ENCODE measurements around the gene SRRM4.

SRRM4 gene

DNA sequence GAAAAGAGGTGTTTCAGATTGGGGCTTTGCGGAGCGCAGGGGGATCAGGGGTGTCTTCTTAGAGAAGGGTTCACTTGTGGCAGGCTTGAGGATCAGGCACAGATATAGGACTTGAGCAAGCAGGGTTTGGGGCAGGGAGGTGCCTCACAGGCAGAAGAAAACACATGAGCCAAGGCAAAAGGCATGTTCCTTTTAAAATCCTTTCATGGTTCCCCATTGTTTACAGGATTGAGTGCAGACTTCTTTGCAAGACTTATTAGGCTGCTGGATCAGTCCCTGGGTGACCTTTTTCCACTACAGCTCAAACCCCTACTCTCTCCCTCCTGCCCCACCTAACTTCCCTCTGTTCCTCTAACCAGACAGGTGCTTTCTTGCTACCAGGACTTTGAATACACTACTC, 217.1 kb downstream of the SRRM4 start:
- Mint-ChIP-seq H3K9me3 (peaks cover 6% of the 10 kb centered on the region), H3K27me3 (no peaks in the 10 kb centered on the region), H3K4me1 (ENCODE audit: low read depth) (no peaks in the 10 kb centered on the region), H3K36me3 (ENCODE audit: low read depth) (no peaks in the 10 kb centered on the region), H3K27ac (no peak overlapping the region), H3K4me3 (no peak overlapping the region)

- Mint-ChIP-seq H3K27me3 (no peaks in the 10 kb centered on the region), H3K9me3 (no peaks in the 10 kb centered on the region), H3K4me3 (no peak overlapping the region), H3K36me3 (ENCODE audit: low read depth) (no peaks in the 10 kb centered on the region), H3K4me1 (ENCODE audit: low read depth) (no peaks in the 10 kb centered on the region), H3K27ac (no peak overlapping the region)
Observed at GRCh38 chr12:119200601-119201000, 219.3 kb downstream of the SRRM4 start.

DNA sequence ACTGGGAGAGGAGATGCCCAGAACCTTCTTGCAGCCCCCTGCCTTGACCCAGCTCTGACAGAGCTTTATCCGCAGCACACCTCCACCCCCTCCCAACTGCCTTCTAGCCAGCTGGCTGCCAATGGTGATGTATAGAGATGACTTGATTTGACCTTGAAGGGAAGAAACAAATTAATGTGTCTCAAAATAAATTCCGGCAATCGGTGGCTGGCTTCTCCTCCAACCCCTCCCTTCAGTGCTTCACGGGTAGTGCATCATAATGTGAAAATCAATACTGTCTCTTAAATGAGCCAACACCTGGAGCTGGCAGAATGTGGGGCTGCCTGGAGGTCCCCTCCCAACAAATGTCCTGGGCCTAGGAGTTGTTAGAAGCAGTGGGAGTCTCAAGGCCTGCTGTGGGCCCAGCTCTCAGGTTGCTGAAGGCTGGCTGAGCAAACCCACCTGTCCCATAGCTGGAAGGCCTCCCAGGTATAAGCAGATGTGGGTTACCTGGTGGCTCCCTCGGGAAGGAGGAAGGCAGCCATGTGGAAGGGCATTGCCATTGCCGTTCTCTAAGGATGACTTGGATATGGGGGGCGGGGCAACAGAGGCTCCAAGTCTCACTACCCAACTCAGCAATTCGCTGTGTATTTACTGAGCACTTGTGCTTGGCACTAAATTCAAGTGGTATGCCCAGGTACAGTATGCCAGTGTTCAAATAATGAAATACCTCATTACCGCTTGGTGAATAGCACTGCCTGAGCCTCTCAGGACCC, 220.6 kb downstream of the SRRM4 start:
- no peaks in the 10 kb centered on the region for H3K27me3 Mint-ChIP-seq
- no peaks in the 10 kb centered on the region for H3K9me3 Mint-ChIP-seq
- no peaks in the 10 kb centered on the region for H3K36me3 Mint-ChIP-seq (ENCODE audit: low read depth)
- H3K4me3 Mint-ChIP-seq, result no peak overlapping the region
- no peaks in the 10 kb centered on the region for H3K4me1 Mint-ChIP-seq (ENCODE audit: low read depth)
- H3K27ac Mint-ChIP-seq, result no peak overlapping the region

GRCh38 chr12:119202544-119202943, 221.2 kb downstream of the SRRM4 start:
- H3K27me3 Mint-ChIP-seq, result no peaks in the 10 kb centered on the region
- H3K27ac Mint-ChIP-seq, result no peak overlapping the region

DNA sequence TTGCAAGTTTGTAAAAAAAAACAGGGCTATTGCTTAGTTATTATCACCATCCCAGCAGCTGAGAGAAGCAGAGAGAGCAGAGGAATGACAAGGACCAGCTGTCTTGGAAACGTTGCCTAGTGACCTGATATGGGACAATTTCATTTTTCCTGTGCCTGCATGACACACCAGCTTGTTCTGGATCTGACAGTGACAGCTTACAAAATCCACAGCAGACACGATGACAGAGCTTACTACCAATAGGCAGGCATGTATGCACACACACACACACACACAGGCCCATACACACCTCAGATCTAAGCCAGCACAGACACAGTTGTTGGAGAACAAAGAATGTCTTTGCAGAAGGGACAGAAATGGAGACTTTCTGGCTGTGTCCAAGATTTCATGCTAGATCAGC, 222.8 kb downstream of the SRRM4 start:
- H3K9me3 Mint-ChIP-seq, result no peaks in the 10 kb centered on the region
- no peak overlapping the region for H3K4me3 Mint-ChIP-seq
- no peak overlapping the region for H3K27ac Mint-ChIP-seq
- no peaks in the 10 kb centered on the region for H3K36me3 Mint-ChIP-seq (ENCODE audit: low read depth)
- H3K4me1 Mint-ChIP-seq (ENCODE audit: low read depth), result no peaks in the 10 kb centered on the region
- H3K27me3 Mint-ChIP-seq, result no peaks in the 10 kb centered on the region

More at GRCh38 chr12:119202544-119202943, 221.2 kb downstream of the SRRM4 start:
- no peaks in the 10 kb centered on the region for H3K9me3 Mint-ChIP-seq
- H3K4me3 Mint-ChIP-seq, result no peak overlapping the region
- no peaks in the 10 kb centered on the region for H3K36me3 Mint-ChIP-seq (ENCODE audit: low read depth)
- H3K4me1 Mint-ChIP-seq (ENCODE audit: low read depth), result no peaks in the 10 kb centered on the region

DNA sequence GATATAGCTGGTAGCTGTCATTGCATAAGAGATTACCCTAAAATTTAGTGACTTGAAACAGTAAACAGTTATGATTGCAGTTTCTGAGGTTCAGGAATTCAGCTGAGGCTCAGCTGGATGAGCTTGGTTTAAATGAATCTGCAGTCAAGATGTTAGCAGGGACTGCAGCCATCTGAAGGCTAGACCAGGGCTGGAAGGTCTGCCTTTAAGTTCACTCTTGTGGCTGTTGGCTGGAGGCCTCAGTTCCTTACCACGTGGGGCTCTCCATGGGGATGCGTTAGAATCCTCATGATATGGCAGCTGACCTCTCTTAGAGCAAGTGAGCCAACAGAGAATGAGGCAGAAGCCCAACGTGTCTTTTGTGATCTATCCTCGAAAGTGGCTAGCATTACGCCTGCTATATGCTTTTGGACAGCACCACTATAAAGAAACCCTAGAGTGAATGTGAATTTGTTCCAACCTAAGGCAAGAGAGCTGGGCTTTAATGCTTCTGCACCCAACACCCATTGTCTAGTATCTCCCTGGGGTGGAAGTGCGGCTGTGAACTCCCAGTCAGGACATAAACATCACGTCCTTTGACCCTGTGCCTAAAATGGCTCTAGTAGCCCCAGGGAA, 223.4 kb downstream of the SRRM4 start:
- H3K4me1 Mint-ChIP-seq (ENCODE audit: low read depth), result no peaks in the 10 kb centered on the region
- no peaks in the 10 kb centered on the region for H3K27me3 Mint-ChIP-seq
- no peak overlapping the region for H3K4me3 Mint-ChIP-seq
- H3K27ac Mint-ChIP-seq, result no peak overlapping the region
- H3K9me3 Mint-ChIP-seq, result no peaks in the 10 kb centered on the region
- H3K36me3 Mint-ChIP-seq (ENCODE audit: low read depth), result no peaks in the 10 kb centered on the region

DNA sequence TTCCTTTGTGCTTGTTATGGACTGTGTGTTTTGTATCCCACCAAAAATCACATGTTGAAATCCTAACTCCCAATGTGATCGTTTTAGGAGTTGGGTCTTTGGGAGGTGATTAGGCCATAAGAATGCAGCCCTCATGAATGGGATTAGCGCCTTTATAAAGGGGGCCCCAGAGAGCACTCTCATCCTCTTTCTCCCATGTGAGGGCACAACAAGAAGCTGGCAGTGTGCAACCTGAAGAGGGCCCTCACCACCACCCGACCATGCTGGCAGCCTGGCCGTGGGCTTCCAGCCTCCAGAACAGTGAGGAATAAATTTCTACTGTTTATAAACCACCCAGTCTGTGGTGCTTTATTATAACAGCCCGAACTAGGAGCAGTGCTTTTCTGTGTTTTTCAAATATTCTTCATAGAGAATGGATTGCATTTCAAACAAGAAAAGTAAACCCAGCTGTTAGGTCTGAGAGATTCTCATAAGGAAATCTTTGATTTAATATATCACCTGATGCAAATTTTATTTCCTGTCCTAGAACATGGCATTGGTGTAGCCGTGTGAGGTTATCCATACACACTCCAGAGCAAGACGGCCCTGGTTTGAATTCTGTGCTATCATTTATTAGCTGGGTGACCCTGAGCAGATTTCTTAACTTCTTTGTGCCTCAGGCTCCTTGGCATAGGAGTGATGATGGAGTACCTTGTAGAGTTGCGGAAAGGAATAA, 225.2 kb downstream of the SRRM4 start:
- H3K27ac Mint-ChIP-seq, result no peak overlapping the region
- H3K4me1 Mint-ChIP-seq (ENCODE audit: low read depth), result no peaks in the 10 kb centered on the region
- no peaks in the 10 kb centered on the region for H3K9me3 Mint-ChIP-seq
- no peaks in the 10 kb centered on the region for H3K36me3 Mint-ChIP-seq (ENCODE audit: low read depth)
- H3K4me3 Mint-ChIP-seq, result no peak overlapping the region
- H3K27me3 Mint-ChIP-seq, result no peaks in the 10 kb centered on the region

DNA sequence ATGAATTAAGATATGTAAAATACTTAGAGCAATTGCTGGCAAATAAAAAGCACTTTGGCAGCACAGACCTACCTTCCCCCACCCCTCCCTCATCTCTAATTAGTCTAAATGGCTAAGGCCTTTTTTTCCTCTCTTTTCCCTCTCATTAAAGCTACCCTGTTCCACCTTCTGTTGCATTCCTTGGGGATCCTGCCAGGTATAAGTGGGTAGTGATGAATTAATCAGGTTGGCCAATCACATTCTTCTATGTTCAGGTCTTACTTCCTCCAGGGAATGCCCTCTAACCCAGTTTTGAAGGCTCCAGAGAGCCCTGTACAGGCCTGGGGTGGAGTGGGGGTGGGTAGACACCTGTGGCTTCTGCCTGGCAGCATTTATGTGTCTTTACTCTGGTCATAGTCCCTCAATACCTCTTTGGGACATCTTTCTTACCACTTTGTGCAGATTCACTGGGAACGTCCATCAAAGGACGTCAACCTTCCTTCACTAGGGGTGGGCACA, 225.8 kb downstream of the SRRM4 start:
- H3K4me3 Mint-ChIP-seq, result no peak overlapping the region

DNA sequence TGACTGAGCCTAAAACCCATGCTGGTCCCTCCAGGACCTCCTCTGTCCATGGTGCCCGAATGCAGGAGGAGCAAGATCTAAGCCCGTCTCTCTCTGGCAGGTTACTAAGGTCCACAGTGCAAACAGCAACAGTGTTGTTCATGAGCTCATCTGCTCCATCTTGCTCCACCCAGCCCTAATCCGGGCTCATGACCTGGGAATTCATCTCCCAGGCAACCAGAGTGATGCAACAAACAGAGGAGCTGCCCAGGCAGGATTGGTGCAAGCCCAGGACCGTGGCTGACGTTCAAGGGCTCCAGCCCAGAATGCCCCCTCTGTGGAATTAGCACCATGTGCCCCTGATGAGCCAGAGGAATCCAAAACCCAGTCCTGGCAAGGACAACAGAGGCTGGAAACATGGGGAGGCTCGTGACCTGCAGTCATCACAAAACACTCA, 227.3 kb downstream of the SRRM4 start:
- Mint-ChIP-seq H3K4me1 (ENCODE audit: low read depth) (no peaks in the 10 kb centered on the region), H3K4me3 (no peak overlapping the region), H3K36me3 (ENCODE audit: low read depth) (no peaks in the 10 kb centered on the region), H3K9me3 (no peaks in the 10 kb centered on the region), H3K27me3 (no peaks in the 10 kb centered on the region), H3K27ac (no peak overlapping the region)

More for the DNA sequence above, 225.8 kb downstream of the SRRM4 start:
- Mint-ChIP-seq H3K4me1 (ENCODE audit: low read depth) (no peaks in the 10 kb centered on the region), H3K27me3 (no peaks in the 10 kb centered on the region), H3K36me3 (ENCODE audit: low read depth) (no peaks in the 10 kb centered on the region), H3K27ac (no peak overlapping the region), H3K9me3 (no peaks in the 10 kb centered on the region)

DNA sequence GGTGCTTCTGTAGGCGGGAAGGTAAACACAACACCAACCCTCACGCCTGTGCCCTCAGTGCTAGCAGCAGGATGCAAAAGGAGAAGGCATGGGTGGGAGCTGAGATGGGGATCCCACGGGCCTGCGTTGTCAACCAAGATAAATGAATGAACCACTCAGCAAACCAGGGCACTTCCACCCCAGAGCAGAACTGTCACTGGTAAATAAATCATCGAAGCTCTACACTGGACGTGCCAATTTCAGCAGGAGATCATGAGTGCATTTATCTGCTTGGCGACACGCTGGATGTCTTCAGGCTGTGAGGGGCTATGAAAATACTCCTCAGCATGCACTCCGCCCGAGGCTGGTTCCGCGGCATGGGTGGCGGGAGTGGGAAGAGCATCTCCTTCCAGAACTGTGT, 230.5 kb downstream of the SRRM4 start:
- Mint-ChIP-seq H3K27ac (no peak overlapping the region), H3K4me3 (no peak overlapping the region), H3K36me3 (ENCODE audit: low read depth) (no peaks in the 10 kb centered on the region), H3K9me3 (no peaks in the 10 kb centered on the region), H3K27me3 (no peaks in the 10 kb centered on the region), H3K4me1 (ENCODE audit: low read depth) (no peaks in the 10 kb centered on the region)

Measured in stimulated activated naive CD8-positive, alpha-beta T cell treated with anti-CD3 and anti-CD28 coated beads, Interleukin-15, Interleukin-2, amounts not matched to agents 100 ng/mL and 50 ng/mL, for 24 hours (primary cell).